Body of pancreas (tissue), 4 donors: ENCODE results near the gene TBL1X. TPM values are rescaled to one million over a fixed set of nuclear protein-coding genes. Genes with fewer than 3 reads are reported as not detected.

ENCODE experiments used
- ATAC-seq: fragments of 150-250 bp; one replicate; pipeline ENCODE4 v1.9.1; 2016
- DNase-seq, 4 donors: peaks; one replicate each; pipeline ENCODE4 v3.0.0-alpha.2; 2019
- H3K27ac ChIP-seq, 4 donors: fragments of 200-600 bp; sonication (generic); 1 replicate in 3 of 4; 2 replicates in 1 of 4; pipeline versions ENCODE4 v1.5.1 to v1.6.1; 2016 to 2019; ENCODE audit warnings: mild to moderate bottlenecking in 1 of 4, mixed read lengths in 1 of 4, moderate library complexity in 1 of 4
- H3K27me3 ChIP-seq, 2 donors: fragments of 200-600 bp; sonication (generic); one replicate each; pipeline ENCODE4 v1.6.0; 2016; ENCODE audit warnings: mild to moderate bottlenecking in 1 of 2
- H3K36me3 ChIP-seq, 2 donors: fragments of 200-600 bp; sonication (generic); replicated peaks in 1 of 2; 2 replicates each; pipeline ENCODE4 v1.5.1; 2016; ENCODE audit warnings: low read depth in 2 of 2; ENCODE audit not compliant: insufficient read depth in 1 of 2
- H3K4me1 ChIP-seq: fragments of 200-600 bp; sonication (generic); one replicate; pipeline ENCODE4 v1.6.0; 2016
- H3K4me3 ChIP-seq, 2 donors: fragments of 200-600 bp; sonication (generic); 1 replicate in 1 of 2; 2 replicates in 1 of 2; pipeline ENCODE4 v1.5.1; 2016 to 2019
- H3K9me3 ChIP-seq, 3 donors: fragments of 200-600 bp; sonication (generic); 1 replicate in 2 of 3; 2 replicates in 1 of 3; pipeline ENCODE4 v1.5.1; 2016
- POLR2A ChIP-seq, 3 donors: fragments of 450-650 bp; IDR thresholded peaks; one replicate each; pipeline ENCODE4 v1.6.1; 2016; ENCODE audit warnings: antibody characterized with exemption in 3 of 3, mild to moderate bottlenecking in 2 of 3
- WGBS, 2 donors: methylation state at CpG; one replicate each; pipeline ENCODE4 v1.1.5; 2017; 5-methylcytosine and 5-hydroxymethylcytosine counted together
- intact Hi-C: fragments of 100-400 bp; cut with DNase I; formaldehyde crosslinking; loops from one replicate; pipeline ENCODE4 v1.15.1; 2023
- total RNA-seq, 2 donors: library from RNA; depleted of rRNA; stranded (reverse); fragments of >200 nt; gene quantifications; one replicate each; pipeline ENCODE4 v1.1.0, GENCODE V29; 2016
- TF ChIP-seq, protein P1 (sequence below), 7 experiments: fragments of 450-650 bp in 4 of 7; fragments of 200-600 bp in 3 of 7; sonication (generic) in 3 of 7; IDR thresholded peaks; one replicate each; pipeline ENCODE4 v1.5.1; 2016 to 2019; ENCODE audit warnings: antibody characterized with exemption in 7 of 7

Gene TBL1X
- total RNA-seq = 10 to 100 TPM in 1 of 2 donors, 1 to 10 TPM in 1; 7.9 to 16.3 TPM

DNA sequence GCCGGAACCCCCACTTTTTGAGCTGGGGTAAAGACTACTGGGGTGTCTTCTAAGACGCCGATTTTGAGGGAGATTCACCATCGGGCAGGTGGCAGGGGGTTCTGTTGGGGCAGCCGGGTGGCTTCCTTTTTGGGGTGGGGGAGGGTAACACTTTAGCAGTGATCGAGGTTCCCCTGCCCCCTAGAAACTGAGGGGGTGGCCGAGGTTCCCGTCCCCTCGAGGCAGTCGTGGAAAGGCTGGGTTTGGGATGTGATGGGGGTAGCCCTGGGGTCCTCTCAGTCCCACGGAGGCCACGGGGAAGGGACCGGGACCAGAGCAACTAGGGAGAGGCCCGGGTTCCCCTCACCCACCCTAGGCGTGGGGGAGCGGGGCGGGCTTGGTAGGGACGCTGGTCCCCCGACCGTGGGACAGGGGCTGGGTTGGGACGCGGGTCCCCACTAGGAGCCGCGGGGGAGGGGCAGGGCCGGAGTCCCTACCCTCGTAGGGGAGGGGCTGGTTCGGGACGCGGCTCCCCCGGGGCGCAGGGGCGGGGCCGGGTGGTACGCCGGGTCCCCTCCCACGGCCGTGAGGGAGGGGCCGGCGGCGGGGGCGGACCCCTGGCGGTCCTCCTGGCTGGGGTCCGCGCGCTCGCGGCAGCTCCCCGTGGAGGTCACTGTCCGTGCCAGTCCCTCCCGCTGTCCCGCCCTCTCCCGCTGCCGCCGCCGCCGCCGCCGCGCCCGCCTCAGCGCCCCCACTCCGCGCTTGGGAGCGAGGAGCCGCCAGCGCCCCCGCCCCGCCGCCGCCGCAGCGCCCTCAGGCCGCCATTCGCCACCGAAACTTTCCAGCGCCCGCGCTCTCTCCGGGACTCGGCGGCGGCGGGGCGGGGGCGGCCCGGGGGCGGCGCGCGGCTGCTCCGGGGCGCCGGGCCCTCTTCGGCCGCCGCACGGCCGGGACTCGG, at the start of gene TBL1X:
Gene TBL1X (plus strand): TSS at position 624 of the 937 bp plus-strand sequence. CDS start 188,529 bp downstream, outside the sequence.
- DNase-seq = peak in 3 of 4 donors; percentile 31 to 57 (median 36)
- Histone ChIP-seq H3K9me3 (no peaks in the 10 kb centered on the region), H3K27ac (peak within 1 kb of the TSS; percentile 62 to 77 (median 68)), H3K27me3 (no peaks in the 10 kb centered on the region), H3K36me3 (no peaks in the 10 kb centered on the region), H3K4me1 (peaks cover 40% of the 10 kb centered on the region), H3K4me3 (peak within 1 kb of the TSS; percentile 37 to 41)
- intact Hi-C loops = loop anchor here (5.0 kb wide), 1 partner anchor 122 kb away; no protein-coding TSS in a partner anchor
- 49 to 56% methylated on average over 3 of the region's 99 CpGs for WGBS, 2 donors
- peak; percentile 23 for ATAC-seq
- TF ChIP-seq POLR2A (IDR thresholded peaks at IDR 0.05) = no peak
- TF ChIP-seq, protein P1, sequence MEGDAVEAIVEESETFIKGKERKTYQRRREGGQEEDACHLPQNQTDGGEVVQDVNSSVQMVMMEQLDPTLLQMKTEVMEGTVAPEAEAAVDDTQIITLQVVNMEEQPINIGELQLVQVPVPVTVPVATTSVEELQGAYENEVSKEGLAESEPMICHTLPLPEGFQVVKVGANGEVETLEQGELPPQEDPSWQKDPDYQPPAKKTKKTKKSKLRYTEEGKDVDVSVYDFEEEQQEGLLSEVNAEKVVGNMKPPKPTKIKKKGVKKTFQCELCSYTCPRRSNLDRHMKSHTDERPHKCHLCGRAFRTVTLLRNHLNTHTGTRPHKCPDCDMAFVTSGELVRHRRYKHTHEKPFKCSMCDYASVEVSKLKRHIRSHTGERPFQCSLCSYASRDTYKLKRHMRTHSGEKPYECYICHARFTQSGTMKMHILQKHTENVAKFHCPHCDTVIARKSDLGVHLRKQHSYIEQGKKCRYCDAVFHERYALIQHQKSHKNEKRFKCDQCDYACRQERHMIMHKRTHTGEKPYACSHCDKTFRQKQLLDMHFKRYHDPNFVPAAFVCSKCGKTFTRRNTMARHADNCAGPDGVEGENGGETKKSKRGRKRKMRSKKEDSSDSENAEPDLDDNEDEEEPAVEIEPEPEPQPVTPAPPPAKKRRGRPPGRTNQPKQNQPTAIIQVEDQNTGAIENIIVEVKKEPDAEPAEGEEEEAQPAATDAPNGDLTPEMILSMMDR (IDR thresholded peaks at IDR 0.05) = no peak

DNA sequence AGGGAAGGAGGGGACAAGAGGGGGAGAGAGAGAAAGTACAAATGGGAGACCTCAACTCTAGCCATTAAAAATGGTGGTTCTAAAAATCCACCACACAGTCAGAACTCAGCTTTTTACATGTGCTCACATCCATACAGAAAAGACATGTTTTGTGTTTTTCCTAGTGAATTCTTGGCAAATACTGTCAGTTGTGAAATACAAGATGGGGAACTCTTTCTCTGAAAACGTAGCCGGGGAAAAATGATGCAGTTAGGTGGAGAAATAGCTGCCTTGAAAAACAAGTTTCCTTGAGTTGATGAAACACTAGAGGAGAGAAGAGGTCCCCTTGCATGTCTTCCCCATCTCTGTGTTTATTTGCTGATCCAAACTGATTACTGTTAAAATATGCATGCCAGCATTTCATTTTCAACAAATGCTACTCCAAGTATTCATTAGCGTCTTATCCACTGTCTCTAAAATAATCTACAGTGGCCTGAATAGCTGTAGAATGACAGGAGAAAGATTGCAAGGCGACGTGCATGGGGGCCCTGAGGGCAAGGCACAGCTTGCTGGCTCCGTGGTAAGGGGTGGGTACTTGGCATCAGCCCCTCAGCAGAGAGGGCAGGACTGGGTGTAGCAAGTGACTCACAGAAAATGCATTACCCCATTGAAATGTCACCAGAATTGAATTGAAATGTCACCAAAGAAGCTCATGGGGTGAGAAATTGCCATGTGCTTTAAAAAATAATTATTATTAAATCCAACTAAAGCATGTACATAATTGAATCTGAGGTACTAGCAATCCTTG, 48.1 kb upstream of the TBL1X start:
- 55 to 68% methylated on average over 6 of the region's 6 CpGs for WGBS, 2 donors
- intact Hi-C loops = no loop called here
- H3K4me1 ChIP-seq = no peaks in the 10 kb centered on the region
- DNase-seq (no peak), ATAC-seq (no peak)
- H3K4me3 ChIP-seq = no peak overlapping the region
- H3K27me3 ChIP-seq = no peaks in the 10 kb centered on the region
- TF ChIP-seq POLR2A (IDR thresholded peaks at IDR 0.05) = no peak
- TF ChIP-seq, protein P1 (IDR thresholded peaks at IDR 0.05) = no peak
- no peak overlapping the region for H3K27ac ChIP-seq
- H3K9me3 ChIP-seq = no peaks in the 10 kb centered on the region
- no peaks in the 10 kb centered on the region for H3K36me3 ChIP-seq

DNA sequence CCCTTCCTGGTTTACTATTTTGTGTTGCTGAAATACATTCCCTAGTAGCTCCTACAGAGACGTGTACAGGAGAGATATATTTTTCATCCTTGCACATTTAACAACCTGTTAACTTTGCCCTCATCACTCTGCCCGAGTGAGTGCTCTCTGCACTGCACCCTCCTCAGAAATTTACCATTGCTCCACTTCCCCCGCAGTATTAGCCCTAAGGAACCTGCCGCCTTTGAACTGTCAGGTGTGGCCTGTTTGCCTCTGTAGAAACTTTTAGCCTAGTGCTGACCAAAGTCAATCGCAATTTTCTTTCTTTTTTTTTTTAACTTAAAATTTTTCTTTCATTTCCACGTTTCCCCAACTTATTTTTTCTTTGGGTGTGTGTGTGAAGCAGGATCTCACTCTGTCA, 46.6 kb upstream of the TBL1X start:
- Histone ChIP-seq H3K9me3 (no peaks in the 10 kb centered on the region), H3K27me3 (no peaks in the 10 kb centered on the region), H3K4me1 (no peaks in the 10 kb centered on the region), H3K36me3 (no peaks in the 10 kb centered on the region), H3K27ac (no peak overlapping the region), H3K4me3 (no peak overlapping the region)
- ATAC-seq (no peak), DNase-seq (no peak)
- TF ChIP-seq, protein P1 (IDR thresholded peaks at IDR 0.05) = no peak
- TF ChIP-seq POLR2A (IDR thresholded peaks at IDR 0.05) = no peak
- intact Hi-C loops = no loop called here
- 72 to 81% methylated on average over 5 of the region's 6 CpGs for WGBS, 2 donors

DNA sequence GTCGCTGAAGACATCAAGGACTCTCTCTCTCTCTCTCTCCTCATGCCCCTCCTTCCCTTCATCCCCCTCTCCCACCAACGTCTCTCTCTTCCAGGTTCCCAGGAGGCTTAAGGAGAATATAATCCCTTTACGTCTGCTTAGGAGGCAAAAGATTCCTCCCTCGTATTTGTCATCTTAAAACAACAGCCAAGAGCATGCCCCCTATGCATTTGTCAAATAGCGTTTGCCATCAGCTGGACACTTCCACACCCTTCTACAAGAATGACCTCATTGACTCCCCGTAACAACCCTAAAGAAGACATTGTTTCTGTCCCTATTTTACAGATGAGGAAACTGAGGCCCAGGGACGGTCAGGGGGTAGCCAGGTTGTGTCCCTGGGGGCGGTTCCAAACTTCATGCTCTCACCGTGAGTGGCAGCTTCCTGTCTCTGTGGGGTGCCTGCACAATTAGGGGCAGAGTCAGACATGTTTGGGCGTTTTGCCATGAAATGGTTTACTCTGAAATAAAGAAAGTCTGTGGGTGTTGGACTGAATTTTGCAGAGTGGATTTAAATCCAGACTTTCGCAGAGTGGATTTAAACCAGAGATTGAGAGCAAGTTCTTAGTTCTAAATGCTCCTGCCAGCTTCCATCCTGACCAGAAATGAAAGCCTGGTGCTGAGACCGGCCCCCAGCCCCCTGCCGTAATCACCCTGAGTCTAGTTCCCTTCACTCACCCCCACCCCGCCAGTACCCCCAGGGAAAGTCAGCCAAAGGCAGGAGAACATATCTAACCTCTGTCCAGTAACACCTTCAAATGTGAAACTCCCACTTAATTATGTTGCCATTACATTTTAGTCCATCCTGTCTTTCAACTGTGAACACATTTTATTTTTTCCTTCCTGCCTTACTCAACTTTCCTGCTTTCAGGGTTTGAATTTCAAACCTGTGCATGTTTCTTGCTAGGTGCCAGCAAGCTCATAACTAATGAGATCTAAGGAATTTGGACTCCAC, 44.3 kb upstream of the TBL1X start:
- intact Hi-C loops = no loop called here
- no peaks in the 10 kb centered on the region for H3K9me3 ChIP-seq
- WGBS, 2 donors = 34 to 44% methylated on average over 11 to 12 of the region's 14 CpGs
- no peak overlapping the region for H3K27ac ChIP-seq
- DNase-seq = no peak
- no peaks in the 10 kb centered on the region for H3K36me3 ChIP-seq
- no peaks in the 10 kb centered on the region for H3K4me1 ChIP-seq
- ATAC-seq = no peak
- no peak for TF ChIP-seq POLR2A (IDR thresholded peaks at IDR 0.05)
- TF ChIP-seq, protein P1 (IDR thresholded peaks at IDR 0.05) = no peak
- no peak overlapping the region for H3K4me3 ChIP-seq
- H3K27me3 ChIP-seq = no peaks in the 10 kb centered on the region
